IPS DF 4.7 (cell line): ENCODE data around the gene GPR31.

Experiments used
- DNase-seq: peaks from one replicate; pipeline ENCODE4 v3.0.0-alpha.2; 2013; ENCODE audit warnings: low spot score; ENCODE audit errors: extremely low read depth

Gene GPR31

GRCh38 chr6:167119670-167120582 lies 37.9 kb downstream of the GPR31 start:
- no peak for DNase-seq

GRCh38 chr6:167118839-167119238 lies 38.9 kb downstream of the GPR31 start:
- no peak for DNase-seq

- DNase-seq, result no peak
These were observed 39.8 kb downstream of the GPR31 start for GRCh38 chr6:167118006-167118405.

- no peak for DNase-seq
These were observed 40.9 kb downstream of the GPR31 start for GRCh38 chr6:167116838-167117228.

- no peak for DNase-seq
These were observed 41.5 kb downstream of the GPR31 start for GRCh38 chr6:167116109-167116837.

GRCh38 chr6:167115054-167115453 lies 42.7 kb downstream of the GPR31 start:
- DNase-seq, result no peak

- DNase-seq, result no peak
These were observed 43.6 kb downstream of the GPR31 start for GRCh38 chr6:167113935-167114910.

GRCh38 chr6:167113047-167113754 lies 44.6 kb downstream of the GPR31 start:
- DNase-seq, result no peak

- no peak for DNase-seq
These were observed 45.4 kb downstream of the GPR31 start for GRCh38 chr6:167112421-167112820.

GRCh38 chr6:167111597-167111996 lies 46.2 kb downstream of the GPR31 start:
- no peak for DNase-seq

- no peak for DNase-seq
These were observed 48.1 kb downstream of the GPR31 start for GRCh38 chr6:167109651-167110050.

GRCh38 chr6:167108278-167108677 lies 49.5 kb downstream of the GPR31 start:
- DNase-seq, result no peak

- DNase-seq, result no peak
These were observed 50.0 kb downstream of the GPR31 start for GRCh38 chr6:167107787-167108186.

- no peak for DNase-seq
These were observed 51.4 kb downstream of the GPR31 start for GRCh38 chr6:167106406-167106805.
